ENCODE measurements around the gene FBLIM1.
A peak's percentile ranks its signal among the peaks of the same experiment; 100 is the strongest.

Gene FBLIM1

GRCh38 chr1:15730936-15731335 is 27.7 kb upstream of the FBLIM1 start:
- no peak for DNase-seq (ENCODE audit: low spot score)

DNA sequence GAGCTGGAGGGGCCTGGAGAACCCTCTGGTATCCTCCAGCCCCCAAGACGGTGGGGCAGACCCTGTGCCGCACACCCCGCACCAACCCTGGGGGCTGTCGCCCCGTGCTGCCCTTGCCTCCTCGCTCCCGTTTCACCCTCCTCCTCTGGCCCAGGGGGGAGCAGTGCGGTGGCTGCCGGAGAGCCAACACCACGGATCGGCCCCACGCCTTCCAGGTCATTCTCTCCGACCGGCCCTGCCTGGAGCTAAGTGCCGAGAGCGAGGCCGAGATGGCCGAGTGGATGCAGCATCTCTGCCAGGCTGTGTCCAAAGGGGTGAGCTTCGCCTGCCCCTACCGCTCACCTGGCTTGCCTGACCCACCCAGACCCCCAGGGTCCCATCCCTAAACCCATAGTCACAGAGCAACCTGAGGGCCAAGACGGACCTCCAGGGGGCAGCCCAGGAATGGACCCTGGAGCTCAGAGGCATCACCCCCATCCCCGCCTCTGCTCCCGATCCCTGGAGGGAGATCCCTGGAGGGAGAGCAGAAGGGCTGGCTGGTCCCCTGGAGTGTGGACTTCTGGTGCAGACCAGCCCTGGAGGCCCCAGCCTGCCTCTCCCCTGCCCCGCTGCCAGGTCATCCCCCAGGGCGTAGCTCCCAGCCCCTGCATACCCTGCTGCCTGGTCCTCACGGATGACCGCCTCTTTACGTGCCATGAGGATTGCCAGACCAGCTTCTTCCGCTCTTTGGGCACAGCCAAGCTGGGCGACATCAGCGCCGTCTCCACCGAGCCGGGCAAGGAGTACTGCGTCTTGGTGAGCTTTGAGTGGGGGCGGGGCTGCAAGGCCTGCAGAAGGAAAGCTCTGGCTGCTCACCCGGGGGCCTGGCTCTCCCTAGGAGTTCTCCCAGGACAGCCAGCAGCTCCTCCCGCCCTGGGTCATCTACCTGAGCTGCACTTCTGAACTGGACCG is 26.6 kb upstream of the FBLIM1 start:
- no peak for DNase-seq (ENCODE audit: low spot score)

GRCh38 chr1:15732686-15733081 is 25.9 kb upstream of the FBLIM1 start:
- DNase-seq (ENCODE audit: low spot score): no peak

- DNase-seq (ENCODE audit: low spot score): no peak
Observed at GRCh38 chr1:15733218-15733725, 25.3 kb upstream of the FBLIM1 start.

- DNase-seq (ENCODE audit: low spot score): no peak
Observed at GRCh38 chr1:15733726-15734226, 24.8 kb upstream of the FBLIM1 start.

- DNase-seq (ENCODE audit: low spot score): no peak
Observed at GRCh38 chr1:15734296-15734695, 24.3 kb upstream of the FBLIM1 start.

- DNase-seq (ENCODE audit: low spot score): no peak
Observed at GRCh38 chr1:15734901-15735300, 23.7 kb upstream of the FBLIM1 start.

DNA sequence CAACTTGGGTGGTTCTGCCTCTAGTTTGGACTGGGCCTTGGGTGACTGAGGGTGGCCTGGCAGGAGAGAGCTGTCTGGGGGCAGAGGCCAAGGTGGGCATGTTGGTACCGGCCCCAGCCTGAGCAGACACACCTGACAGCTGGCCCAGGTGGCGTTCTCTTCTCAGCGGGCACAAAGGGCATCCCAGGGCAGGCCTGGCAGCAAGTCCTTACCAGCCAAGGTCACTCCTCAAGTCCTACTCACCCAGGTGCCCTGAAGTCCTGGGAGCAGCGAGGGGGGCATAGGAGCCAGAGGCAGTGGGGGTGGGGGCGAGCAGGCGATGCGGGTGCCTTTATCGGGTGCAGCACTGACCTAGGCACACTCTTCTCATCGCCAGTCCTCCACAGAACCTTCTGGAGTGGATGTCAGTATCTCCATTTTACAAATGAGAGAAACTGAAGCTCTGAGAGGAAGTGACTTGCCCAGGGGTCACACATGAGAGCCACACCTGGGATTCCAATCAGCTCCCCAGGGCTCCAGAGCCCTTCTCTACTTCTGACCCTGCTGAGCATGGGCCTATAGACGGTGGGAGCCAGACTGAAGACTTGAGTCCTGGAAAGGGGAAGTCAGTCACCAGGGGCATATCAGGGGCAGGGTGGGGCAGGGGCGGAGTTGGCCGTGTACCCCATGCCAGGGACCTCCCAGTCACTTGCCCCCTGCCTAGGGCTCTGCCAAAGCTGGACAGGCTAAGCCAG is 23.1 kb upstream of the FBLIM1 start:
- no peak for DNase-seq (ENCODE audit: low spot score)

DNA sequence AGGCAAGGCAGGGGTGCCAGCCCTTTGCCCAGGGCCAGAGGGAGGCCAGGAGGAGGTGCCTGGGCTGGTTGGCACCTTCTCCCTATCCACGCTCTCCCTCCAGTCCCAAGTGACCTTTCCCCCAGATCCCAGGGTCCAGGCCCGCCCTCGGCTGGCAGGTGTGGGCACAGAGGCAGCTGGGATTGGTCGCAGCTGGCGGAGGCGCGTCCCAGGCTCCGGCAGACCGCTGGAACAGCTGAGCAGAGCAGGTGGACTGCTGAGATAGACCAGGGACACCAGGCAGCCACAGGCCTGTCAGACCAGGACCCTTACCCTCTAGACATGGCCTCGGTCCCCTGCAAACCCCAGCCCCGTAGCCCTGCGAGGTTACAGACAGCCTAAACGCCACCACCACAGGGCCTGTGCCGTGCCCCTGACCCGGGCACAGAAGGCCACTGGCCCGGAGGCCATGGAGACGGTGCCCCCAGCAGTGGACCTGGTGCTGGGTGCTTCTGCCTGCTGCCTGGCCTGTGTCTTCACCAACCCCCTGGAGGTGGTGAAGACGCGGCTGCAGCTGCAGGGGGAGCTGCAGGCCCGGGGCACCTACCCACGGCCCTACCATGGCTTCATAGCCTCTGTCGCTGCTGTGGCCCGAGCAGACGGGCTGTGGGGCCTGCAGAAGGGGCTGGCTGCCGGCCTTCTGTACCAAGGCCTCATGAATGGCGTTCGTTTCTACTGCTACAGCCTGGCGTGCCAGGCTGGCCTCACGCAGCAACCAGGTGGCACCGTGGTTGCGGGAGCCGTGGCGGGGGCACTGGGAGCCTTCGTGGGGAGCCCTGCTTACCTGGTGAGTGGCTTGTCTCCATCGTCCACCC is 22.3 kb upstream of the FBLIM1 start, which contains the start of gene SLC25A34:
Gene SLC25A34 (plus strand): TSS at position 221 of the 854 bp plus-strand sequence. CDS start 228 bp downstream, at position 449.
- DNase-seq (ENCODE audit: low spot score): no peak

GRCh38 chr1:15736892-15737261 is 21.7 kb upstream of the FBLIM1 start:
- no peak for DNase-seq (ENCODE audit: low spot score)

- no peak for DNase-seq (ENCODE audit: low spot score)
Observed at GRCh38 chr1:15737324-15738319, 21.0 kb upstream of the FBLIM1 start.

DNA sequence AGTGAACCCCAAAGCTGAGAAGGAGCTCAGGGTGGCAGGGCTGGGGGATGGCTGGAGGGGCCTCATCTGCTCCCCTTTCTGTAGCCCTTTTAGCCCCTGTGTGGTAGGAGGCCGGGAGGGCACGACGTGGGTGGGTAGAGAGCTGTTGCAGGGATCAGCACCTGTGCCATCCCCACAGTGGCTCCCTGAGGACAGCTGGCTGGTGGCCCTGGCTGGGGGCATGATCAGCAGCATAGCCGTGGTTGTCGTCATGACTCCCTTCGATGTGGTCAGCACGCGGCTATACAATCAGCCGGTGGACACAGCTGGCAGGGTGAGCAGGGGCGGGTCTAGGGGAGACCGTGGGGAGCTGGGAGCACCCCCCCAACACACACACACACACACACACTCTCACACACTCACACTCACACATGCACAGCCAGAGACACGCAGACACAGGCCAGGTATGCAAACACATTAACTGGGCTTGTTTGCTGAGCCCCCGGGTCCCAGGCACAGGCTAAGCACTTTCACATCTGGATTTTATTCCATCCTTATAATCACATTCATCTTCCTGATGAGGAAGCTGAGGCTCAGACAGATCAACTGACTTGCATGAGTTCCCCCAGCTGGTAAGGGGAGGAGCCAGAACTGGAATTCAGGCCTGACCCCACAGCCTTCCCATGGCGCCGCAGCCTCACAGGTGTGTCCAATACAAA is 20.0 kb upstream of the FBLIM1 start:
- DNase-seq (ENCODE audit: low spot score): no peak

- no peak for DNase-seq (ENCODE audit: low spot score)
Observed at GRCh38 chr1:15739259-15739658, 19.3 kb upstream of the FBLIM1 start.

- no peak for DNase-seq (ENCODE audit: low spot score)
Observed at GRCh38 chr1:15739745-15740144, 18.9 kb upstream of the FBLIM1 start.

DNA sequence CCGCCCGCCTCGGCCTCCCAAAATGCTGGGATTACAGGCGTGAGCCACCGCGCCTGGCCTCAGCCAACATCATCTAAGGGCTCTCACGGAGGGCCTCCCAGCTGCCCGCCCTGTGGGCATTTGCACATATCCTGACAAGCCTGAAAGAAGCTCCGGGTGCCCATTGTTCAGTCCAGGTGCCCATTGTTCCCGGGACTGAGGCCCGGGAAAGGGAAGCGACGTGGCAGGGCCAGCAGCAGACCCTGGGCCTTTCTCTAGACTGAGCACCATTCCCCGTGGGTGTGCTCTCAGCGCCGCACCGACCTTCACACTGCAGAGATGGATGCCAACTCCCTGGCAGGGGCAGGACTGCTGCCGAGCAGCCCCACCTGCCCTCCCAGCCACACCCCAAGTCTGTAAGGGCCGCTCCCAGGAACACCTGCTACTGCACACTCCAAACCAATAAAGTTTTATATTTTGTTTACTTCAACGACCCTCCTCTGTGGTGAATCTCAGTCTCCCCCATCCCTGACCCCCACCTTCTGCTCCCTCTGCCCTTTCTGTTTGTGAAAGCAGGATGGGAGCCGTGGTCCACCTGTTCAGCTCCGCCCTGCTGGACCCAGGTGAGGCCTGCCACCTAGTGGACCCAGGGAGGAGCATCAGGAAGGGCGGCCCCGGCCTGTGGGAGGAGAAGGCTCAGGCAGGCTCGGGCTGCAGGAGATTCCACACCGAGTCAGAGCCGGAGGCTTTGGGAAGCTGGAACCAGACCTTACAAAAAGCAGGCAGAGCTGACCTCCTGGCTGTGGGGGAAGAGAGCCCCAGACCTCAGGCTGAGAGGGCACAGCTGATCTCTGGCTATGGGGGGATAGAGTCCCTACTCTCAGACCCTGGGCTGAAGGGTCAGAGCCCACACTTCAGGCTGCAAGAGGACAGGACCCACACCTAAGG is 17.4 kb upstream of the FBLIM1 start:
- peak; percentile 46 for DNase-seq (ENCODE audit: low spot score)

DNA sequence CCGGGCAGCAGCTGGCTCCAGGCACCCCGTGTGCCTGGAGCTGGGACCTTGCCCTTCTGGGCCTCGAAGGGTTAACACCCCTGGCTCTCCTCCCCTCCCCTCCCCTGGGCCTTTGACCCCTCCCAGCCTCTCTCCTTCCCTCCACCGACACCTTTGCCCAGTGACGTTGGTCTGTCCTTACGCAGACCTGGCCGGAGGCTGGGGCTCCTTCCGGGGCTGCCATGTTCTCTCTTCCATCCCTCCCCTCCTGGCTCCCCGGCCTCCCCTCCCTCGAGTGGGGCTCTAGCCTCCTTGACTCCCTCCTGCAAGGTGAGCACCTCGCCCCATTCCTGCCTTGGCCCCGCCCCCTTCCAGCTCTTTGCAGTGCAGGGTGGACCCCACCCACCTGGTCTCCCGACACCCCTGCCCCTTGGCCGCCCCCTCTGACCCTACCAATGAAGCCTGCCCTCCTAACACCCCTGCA is 16.2 kb upstream of the FBLIM1 start, which contains the start of gene TMEM82:
Gene TMEM82 (plus strand): TSS at position 161 of the 463 bp plus-strand sequence. CDS start 61 bp downstream, at position 222.
- DNase-seq (ENCODE audit: low spot score): no peak

- DNase-seq (ENCODE audit: low spot score): no peak
Observed at GRCh38 chr1:15744122-15744679, 14.4 kb upstream of the FBLIM1 start.

DNA sequence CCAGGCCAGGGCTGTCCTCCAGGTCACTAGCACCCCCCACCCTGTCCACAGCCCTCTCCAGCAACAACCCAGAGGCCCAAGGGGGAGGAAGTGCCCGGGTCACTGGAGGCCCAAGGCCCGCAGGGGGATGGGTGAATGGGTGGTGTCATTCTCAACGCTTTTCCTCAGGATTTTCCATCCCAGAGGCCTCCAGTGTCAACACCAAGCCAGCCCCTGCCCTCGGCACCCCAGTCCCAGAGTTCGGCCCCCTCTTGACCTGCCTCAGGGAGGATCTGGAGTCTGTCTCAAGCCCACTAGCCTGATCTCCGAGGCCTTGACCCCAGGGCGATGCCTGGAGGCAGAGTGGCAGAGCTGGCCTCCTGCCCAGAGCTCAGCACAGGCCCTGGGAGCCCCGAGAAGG is 11.2 kb upstream of the FBLIM1 start:
- DNase-seq (ENCODE audit: low spot score): no peak

Data from pons (tissue), 1 donor.